Hematopoietic multipotent progenitor cell treated with erythropoietin and hydrocortisone succinate and interleukin-3 and kit ligand, for 6 days (in vitro differentiated cells): ENCODE results near the gene AMFR.
"Not testable (repeated sequence)": the region's sequence is repeated elsewhere in the genome, so short reads cannot be mapped to it uniquely, and the experiment has no call there.

Source experiments
- DNase-seq: peaks from one replicate; pipeline ENCODE4 v3.0.0-alpha.2; 2015

Gene AMFR

GRCh38 chr16:56387396-56387795 is 37.9 kb downstream of the AMFR start:
- DNase-seq: no peak

GRCh38 chr16:56384074-56384721 is 41.1 kb downstream of the AMFR start:
- DNase-seq: no peak

GRCh38 chr16:56382901-56383355 is 42.4 kb downstream of the AMFR start:
- no peak for DNase-seq

GRCh38 chr16:56382459-56382858 is 42.9 kb downstream of the AMFR start:
- peak; percentile 15 for DNase-seq

GRCh38 chr16:56380778-56381485 is 44.4 kb downstream of the AMFR start:
- DNase-seq: not testable (repeated sequence)

GRCh38 chr16:56379044-56379443 is 46.3 kb downstream of the AMFR start:
- not testable (repeated sequence) for DNase-seq

- DNase-seq: not testable (repeated sequence)
These were observed 49.6 kb downstream of the AMFR start for GRCh38 chr16:56375792-56376191.

GRCh38 chr16:56373003-56373402 is 52.3 kb downstream of the AMFR start:
- DNase-seq: no peak

- peak; percentile 41 for DNase-seq
These were observed 53.2 kb downstream of the AMFR start for GRCh38 chr16:56372013-56372634.

- DNase-seq: no peak
These were observed 53.7 kb downstream of the AMFR start for GRCh38 chr16:56371660-56371937.

- no peak for DNase-seq
These were observed 54.3 kb downstream of the AMFR start for GRCh38 chr16:56370875-56371659.

GRCh38 chr16:56370185-56370874 is 55.0 kb downstream of the AMFR start:
- DNase-seq: no peak

- DNase-seq: no peak
These were observed 56.1 kb downstream of the AMFR start for GRCh38 chr16:56369202-56369601.

- DNase-seq: no peak
These were observed 56.8 kb downstream of the AMFR start for GRCh38 chr16:56368545-56368944.

- no peak for DNase-seq
These were observed 57.6 kb downstream of the AMFR start for GRCh38 chr16:56367764-56368163.

- no peak for DNase-seq
These were observed 58.4 kb downstream of the AMFR start for GRCh38 chr16:56366945-56367344.

GRCh38 chr16:56365552-56365951 is 59.8 kb downstream of the AMFR start:
- DNase-seq: no peak

GRCh38 chr16:56364865-56365264 is 60.5 kb downstream of the AMFR start:
- no peak for DNase-seq

- no peak for DNase-seq
These were observed 61.4 kb downstream of the AMFR start for GRCh38 chr16:56363781-56364565.

GRCh38 chr16:56363181-56363716 is 62.1 kb downstream of the AMFR start:
- no peak for DNase-seq

- no peak for DNase-seq
These were observed 62.6 kb downstream of the AMFR start for GRCh38 chr16:56362706-56363105.
